Effector CD8-positive, alpha-beta T cell (primary cell): Measurements from ENCODE around the gene DAGLA.

Experiments used
- DNase-seq: peaks from one replicate; lab custom pipeline; 2025; lab: John Stamatoyannopoulos, UW

DAGLA gene

GRCh38 chr11:61709572-61709971 is 29.4 kb downstream of the DAGLA start:
- no peak for DNase-seq

GRCh38 chr11:61710019-61710418 is 29.8 kb downstream of the DAGLA start:
- DNase-seq, result no peak

- no peak for DNase-seq
These were observed 30.8 kb downstream of the DAGLA start for GRCh38 chr11:61711037-61711436.

GRCh38 chr11:61711498-61711897 is 31.3 kb downstream of the DAGLA start:
- DNase-seq, result no peak

- no peak for DNase-seq
These were observed 32.1 kb downstream of the DAGLA start for GRCh38 chr11:61712314-61712713.

GRCh38 chr11:61712846-61713245 is 32.7 kb downstream of the DAGLA start:
- DNase-seq, result no peak

- DNase-seq, result no peak
These were observed 33.3 kb downstream of the DAGLA start for GRCh38 chr11:61713464-61713863.

- DNase-seq, result no peak
These were observed 33.7 kb downstream of the DAGLA start for GRCh38 chr11:61713906-61714305.

GRCh38 chr11:61714316-61714715 is 34.1 kb downstream of the DAGLA start:
- DNase-seq, result no peak

GRCh38 chr11:61714916-61715315 is 34.7 kb downstream of the DAGLA start:
- no peak for DNase-seq

GRCh38 chr11:61715867-61716266 is 35.7 kb downstream of the DAGLA start:
- no peak for DNase-seq

GRCh38 chr11:61716478-61717285 is 36.5 kb downstream of the DAGLA start:
- DNase-seq, result no peak

GRCh38 chr11:61717286-61718033 is 37.3 kb downstream of the DAGLA start:
- DNase-seq, result no peak

GRCh38 chr11:61718046-61718531 is 37.9 kb downstream of the DAGLA start:
- DNase-seq, result no peak

- no peak for DNase-seq
These were observed 38.6 kb downstream of the DAGLA start for GRCh38 chr11:61718621-61719302.

- no peak for DNase-seq
These were observed 39.8 kb downstream of the DAGLA start for GRCh38 chr11:61719978-61720377.

GRCh38 chr11:61720597-61720996 is 40.4 kb downstream of the DAGLA start:
- no peak for DNase-seq

- DNase-seq, result no peak
These were observed 44.2 kb downstream of the DAGLA start for GRCh38 chr11:61724437-61724836.

GRCh38 chr11:61725781-61726231 is 45.6 kb downstream of the DAGLA start:
- no peak for DNase-seq

GRCh38 chr11:61726775-61727174 is 46.6 kb downstream of the DAGLA start:
- no peak for DNase-seq

GRCh38 chr11:61727401-61727811 is 47.2 kb downstream of the DAGLA start:
- DNase-seq, result no peak
